H4 (cell line): Measurements from ENCODE around the gene PACS2. TPM values are rescaled to one million over a fixed set of nuclear protein-coding genes. Genes with fewer than 3 reads are reported as not detected.
"Not testable (repeated sequence)": the region's sequence is repeated elsewhere in the genome, so short reads cannot be mapped to it uniquely, and the experiment has no call there.

ENCODE experiments used
- DNase-seq: peaks from one replicate; pipeline ENCODE4 v3.0.0-alpha.2; 2015; ENCODE audit warnings: low spot score
- total RNA-seq: library from RNA; depleted of rRNA; stranded (reverse); fragments of >200 nt; shearing (Covaris generic); gene quantifications from 2 replicates; pipeline ENCODE4 v1.2.3, GENCODE V29; 2014

Gene PACS2
- total RNA-seq, 1 experiment from 2014 or later: 12.6 TPM

DNA sequence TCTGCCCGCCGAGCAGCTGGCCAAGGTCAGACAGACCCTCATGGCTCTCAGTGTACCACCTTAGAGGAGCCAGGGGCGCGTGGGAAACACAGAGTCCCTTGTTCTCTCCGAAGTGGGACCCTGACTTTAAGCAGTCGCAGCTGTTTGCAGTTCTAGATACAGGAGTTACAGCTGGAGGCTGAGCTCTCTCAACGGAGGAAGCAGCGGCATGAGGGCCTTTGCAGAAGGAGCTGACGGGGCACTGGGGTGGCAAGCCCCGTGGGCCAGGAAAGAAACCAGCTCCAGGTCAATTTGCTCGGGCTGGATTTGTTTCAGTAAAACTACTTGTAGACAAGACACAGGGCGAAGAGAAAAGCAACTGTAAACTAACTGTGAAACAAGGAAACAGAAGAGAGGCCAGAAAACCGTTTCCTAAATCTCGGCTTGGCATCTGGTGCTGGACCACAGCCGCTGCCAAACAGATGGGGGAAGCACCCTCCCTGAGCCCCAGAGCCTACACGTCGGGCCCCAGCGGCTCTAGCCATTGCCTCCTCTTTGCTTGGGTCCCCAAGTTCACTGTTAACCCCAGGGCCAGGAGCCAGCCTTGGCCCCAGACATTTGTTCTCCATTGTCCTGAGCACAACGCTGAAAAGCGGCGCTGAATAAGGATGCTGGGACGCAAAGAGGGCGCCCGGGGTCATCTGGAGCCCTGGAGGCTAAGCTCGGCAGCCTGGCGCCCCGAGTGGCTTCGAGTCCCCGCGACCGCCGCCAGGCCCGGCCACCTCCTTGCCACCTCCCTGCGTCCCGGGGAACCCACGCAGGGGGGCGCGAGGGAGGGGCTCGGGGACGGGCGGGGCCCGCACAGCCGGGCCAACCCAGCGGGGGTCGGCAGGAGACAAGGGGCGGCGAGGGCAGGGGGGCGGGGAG is 914 bp upstream of the PACS2 start:
- DNase-seq: no peak

DNA sequence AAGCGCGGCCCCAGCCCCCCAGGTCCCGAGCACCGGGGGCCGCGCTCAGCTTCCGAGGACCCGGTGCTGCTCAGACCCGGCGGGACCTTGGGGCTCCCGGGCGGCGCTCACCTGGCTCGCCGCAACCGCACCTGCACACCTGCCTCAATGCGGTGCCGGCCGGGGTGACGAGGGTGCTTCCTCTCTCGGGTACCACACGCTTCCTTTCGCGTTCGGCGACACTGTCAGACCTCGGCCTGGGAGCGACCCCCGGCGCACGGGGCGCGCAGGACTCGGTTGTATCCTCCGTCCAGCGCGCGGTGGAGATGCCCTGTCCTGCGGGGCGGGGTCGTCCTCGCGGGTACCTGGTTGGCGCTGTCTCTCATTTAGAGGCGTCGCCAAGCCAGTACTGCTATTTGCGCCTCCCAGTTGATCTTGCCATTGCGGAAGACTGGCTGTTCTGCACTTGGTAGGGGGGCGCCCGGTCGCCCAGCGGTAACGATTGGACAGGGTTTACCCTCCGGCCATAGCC is 718 bp downstream of the PACS2 start:
- DNase-seq: no peak

DNA sequence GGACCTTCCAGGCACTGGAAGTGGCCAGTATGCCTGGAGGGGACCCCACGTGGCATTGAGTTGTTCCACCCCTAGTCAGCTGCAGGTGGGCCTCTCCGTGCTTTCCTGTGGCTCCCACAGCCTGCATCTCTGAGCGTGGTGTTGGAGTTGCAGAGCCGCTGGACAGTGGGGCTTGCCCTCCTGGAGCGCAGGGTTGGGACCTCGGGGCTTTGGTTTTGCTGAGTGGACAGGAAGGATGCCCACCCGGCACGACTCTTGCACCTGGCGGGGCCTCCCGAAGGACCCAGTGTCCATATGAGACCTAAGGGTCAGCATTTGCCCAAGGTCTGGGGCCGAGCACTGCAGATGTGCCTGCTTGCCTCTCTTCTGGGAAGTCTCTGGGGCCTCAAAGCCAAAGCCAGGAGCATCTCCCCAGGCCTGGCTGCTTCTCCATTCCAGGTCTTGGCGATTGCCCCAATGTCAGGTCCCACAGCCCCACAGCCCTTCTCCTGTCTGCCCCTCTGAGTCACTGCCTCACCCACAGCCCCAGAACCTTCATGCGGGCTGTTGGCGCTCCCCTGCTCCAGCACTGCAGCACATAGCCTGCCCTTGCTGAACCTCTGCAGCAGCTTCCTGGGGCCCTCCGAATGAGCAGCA is 1.5 kb downstream of the PACS2 start:
- DNase-seq: no peak

DNA sequence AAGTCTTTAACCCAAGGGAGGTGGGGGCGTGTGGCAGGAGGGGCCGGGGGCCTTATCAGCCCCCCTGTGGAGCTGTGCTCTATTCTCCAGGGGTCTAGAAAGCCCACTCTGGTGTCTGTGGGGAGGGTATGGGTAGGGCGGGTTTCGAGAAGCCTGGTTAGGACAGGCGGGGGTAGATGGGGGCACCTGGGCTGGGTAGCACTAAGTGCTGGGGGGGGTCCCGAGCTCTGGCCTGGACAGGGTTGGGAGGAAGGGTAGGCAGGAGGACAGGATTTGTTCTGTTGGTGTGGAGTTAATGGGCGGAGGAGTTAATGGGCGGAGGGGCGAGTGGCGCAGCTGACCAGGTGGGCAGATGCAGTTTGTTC is 2.0 kb downstream of the PACS2 start:
- DNase-seq: no peak

DNA sequence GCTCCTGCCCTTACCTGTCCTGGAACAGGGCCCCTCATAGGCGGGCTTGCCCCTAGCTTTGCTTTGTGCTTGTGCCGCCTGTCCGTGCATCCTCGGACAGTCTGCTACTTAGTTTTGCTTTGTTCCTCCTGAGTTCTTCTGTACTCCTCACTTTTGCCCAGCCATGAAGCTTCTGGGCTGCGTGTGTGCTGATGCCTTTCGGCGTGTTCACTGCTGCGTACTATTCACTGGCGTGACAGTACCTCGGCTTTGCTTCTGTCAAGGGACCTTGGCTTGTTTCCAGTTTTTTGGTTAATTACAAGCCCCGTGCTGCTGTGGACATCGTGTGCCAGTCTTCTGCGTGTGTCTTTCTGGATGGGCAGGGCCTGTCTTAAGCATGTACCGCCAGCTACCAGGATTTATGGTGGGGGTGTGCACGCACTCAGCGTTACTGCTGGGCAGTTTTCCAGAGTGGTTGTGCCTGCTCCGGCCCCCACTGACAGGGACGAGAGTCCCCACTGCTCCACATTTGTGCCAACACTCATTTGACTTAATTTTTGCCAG is 2.5 kb downstream of the PACS2 start:
- no peak for DNase-seq

DNA sequence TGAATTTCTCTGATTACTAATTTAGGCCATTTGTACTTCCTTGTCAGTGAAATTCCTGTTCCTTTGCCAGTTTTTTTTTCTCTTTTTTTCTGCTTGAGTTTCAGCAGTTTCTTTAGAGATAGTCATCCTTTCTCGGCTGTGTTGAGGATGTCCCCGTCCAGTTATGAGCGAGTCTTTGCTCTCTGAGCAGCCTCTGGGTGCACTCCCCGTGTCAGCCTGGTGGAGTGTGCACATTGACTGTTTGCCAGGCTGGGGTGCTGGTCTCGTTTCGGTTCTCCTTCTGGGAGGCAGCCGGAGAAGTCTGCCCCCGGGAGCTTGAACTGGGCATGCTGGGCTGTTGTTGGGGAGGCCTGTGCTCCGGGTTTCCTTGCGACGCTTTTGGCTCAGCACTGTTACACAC is 3.0 kb downstream of the PACS2 start:
- DNase-seq: no peak

DNA sequence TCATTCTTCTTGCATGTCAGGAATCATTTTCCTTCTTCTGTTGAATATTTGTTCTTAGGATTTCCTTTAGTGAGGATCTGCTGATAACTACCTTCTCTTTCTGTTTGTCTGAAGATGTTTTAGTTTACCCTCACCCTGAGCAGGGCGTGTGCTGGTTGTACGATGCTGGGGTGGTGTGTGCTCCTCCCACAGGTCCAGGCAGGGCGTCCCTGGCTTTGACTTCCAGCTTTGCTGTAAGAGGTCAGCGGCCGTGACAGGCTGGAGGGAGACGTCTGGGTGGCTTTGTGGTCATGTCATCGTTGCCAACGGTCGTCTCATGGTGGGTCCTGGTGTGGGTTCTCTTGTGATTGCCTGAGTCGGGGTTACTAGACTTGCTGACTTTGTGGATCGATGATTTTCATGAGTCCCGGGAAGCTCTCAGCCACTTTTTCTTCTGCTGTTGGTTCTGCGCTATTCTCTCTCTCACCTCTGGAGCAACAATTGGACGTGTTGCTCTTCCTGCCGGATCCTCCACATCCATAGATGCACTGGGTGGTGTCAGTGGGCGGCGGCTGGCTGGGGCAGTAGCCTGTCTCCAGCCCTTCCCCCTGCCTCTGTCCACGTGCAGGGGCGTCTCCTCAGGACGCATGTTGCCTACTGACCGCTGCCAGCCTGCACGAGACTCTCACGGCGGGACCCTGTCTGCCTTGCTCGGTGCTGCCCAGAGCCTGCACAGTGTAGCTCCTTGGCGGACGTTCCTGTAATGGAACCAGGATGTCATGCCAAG is 8.4 kb downstream of the PACS2 start:
- no peak for DNase-seq

DNA sequence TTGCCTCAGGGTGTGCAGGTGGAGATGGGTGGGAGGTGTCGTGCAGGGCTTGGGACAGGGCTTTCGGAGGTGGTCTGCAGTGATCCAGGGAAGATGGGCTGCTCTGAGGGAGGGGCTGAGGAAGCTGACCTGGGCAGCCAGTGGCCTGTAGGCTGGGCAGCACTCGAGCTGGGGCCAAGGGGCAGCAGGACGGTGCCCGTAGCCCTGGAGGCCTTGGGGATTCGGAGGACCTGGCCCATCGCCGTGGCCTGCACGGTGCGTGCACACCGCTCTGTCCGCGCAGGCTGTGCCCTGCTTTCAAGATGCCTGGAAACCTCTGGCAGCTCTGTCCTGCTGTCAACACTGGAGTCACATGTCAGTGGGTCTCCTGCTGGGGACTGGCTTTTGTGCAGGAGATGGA is 9.1 kb downstream of the PACS2 start:
- DNase-seq: no peak

DNA sequence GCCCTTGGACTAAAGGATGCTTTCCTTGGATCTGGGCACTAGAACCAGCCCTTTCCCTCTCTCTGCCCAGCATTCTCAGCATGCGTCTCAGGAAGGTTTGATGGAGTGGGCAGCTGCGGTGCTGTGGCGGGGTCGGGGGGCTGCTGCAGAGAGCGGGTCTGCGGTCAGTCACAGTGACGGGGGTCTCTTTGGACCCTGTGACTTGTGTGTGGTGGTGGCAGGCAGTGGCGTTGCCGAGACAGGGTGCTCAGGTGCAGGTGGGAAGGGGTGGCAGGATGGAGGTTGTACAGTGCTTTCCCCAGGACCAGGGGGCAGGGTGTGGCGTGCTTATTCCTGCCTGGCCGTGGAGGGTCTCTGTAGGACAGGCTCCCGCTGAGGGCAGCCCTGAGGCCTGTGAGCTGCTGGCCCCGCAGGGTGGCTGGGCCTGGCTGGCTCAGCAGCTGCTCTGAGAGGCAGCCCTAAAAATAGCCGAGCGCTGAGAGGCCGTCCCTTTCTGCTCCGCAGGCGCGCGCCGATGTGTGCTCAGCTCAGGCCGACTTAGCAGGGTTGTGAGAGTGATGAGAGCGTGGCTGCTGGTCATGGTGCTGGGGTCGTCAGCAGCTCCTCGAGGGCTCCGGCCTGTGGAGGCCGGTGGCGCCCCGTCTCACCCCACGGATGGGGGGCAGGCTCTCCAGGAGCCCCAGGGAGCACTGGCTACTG is 9.7 kb downstream of the PACS2 start:
- DNase-seq: no peak

DNA sequence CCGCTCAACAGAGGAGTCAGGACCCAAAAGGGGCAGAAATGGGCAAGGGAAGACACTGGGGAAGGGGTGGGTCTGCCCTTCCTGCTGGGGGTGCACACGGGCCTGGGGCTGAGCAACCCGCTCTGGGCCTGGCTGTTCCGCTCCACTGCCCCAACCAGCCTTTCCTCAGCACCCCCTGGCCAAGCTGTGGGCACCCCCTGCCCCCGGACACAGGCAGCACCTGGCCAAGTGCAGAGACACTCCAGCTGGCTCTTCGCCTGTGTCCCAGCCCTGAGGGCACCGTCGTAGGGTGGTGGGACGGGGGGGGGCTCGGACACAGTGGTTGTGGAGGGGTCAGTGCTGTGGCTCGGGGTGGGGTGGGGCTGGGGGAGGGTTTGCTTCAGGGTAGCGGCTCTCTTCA is 10.3 kb downstream of the PACS2 start:
- no peak for DNase-seq

DNA sequence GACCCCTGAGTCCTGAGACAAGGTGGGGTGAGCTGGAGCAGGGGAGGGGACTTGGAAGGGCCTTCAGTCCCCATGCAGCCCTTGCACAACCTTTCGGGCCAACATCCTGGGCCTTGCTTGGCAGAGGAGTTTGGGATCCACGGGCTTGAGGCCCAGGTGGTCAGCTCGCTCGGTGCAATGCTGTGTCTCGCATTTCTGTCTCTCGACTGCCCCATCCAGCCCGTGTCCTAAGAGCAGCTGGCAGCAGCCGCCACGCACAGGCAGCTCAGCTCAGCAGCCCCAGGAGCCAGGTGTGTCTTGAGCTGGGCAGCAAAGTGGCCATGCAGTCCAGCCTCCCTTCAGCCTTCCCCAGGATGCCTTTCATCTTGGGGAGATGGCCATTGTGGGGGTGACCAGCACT is 10.8 kb downstream of the PACS2 start:
- DNase-seq: no peak

DNA sequence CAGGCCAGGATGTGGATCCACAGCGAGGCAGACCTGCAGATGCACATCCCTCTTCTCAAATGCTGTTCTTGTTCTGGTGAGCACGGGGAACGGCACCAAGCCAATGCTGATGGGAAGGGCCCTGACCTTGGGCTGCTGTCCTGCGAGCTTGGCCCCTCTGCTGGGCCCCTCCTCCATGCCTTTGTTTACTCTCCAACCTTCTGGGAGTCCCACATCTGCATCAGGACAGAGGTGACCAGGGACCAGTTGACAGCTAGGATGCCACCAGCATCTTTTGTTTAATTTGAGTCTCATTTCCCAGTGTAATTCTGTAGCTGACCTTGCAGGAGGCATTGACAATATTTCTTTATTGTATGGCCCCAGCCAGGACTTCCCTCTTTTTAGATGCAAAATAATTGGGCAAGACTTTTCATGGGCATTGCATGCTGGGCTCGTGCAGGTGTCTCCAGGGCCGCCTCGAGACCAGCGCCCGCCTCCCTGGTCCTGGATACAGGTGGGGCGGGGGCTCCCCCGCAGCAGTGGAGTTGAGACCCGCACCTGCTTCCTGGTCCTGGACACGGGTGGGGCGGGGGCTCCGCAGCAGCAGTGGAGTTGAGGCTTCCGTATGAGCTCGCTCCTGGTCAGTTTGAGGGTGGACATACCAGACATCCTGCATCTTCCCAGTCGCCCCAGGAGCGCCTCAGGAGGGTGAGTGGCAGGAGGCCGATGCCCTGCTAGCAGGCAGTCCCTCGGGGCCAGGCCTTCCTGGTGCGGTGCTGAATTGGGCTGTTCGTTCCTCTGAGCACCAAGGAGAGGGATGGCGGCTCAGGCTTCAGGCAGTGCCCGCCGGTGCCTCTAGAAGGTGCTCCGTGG is 11.4 kb downstream of the PACS2 start:
- DNase-seq: no peak

DNA sequence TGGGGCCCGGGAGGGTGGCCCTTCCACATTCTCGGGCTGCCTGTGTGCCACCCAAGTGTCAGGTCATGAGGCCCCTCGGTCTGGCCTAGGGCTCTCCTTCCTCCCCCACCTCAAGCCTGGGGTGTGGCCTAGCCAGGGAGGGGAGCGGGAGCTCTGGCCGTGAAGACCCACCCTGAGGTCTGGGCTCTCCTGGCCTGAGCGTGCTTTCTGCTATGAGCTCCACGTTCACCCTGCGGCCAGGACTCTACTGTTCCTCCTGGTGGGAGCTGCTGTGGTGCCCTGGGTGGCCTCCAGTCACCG is 12.0 kb downstream of the PACS2 start:
- DNase-seq: no peak

DNA sequence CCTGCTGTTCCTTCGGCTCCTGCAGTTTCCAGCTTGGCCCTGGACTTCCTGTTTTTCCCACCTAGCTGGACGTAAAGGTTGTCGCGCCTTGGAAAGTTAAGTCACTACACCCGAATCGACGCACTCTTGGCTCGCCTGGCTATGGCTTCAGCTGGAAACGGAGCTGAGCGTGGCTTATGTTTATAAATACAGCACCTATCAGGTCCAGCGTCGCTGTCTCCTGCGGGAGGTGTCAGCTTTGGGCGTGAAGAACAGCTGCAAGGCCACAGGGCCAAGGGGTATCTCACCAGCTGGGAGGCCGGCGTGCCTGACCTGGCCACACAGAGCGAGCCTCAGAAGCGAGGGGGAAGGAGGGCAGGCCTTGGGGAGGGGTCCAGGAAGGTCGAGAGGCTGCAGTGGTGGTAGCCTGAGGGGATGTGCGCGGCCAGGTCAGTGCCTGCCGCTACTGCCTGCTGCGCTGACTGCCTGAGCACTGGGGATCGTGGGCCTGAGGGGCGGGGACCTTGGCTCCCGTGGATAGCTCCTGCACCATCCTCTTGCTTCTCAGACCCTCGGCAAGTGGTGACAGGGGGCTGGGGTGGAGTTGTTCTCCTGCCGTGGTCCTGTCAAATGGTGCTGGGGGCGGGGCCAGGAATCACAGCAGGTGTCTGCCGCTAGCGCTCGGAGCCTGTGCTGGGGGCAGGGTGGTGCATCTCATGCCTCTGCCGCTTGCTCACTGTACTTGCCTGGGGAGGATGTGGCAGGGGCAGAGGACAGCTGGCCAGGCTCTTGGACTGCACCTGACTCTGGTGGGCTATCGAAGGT is 12.5 kb downstream of the PACS2 start:
- DNase-seq: no peak

DNA sequence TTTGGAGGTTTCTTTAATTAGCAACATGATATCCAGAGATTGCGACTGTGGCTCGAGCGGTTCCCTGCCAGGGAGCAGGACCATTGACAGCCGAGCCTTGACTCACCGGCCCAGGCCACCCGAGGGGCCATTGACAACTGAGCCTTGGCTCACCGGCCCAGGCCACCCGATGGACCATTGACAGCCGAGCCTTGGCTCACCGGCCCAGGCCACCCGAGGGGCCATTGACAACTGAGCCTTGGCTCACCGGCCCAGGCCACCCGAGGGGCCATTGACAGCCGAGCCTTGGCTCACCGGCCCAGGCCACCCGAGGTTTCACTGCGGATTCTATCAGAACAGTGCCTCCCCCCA is 13.1 kb downstream of the PACS2 start:
- DNase-seq: not testable (repeated sequence)

DNA sequence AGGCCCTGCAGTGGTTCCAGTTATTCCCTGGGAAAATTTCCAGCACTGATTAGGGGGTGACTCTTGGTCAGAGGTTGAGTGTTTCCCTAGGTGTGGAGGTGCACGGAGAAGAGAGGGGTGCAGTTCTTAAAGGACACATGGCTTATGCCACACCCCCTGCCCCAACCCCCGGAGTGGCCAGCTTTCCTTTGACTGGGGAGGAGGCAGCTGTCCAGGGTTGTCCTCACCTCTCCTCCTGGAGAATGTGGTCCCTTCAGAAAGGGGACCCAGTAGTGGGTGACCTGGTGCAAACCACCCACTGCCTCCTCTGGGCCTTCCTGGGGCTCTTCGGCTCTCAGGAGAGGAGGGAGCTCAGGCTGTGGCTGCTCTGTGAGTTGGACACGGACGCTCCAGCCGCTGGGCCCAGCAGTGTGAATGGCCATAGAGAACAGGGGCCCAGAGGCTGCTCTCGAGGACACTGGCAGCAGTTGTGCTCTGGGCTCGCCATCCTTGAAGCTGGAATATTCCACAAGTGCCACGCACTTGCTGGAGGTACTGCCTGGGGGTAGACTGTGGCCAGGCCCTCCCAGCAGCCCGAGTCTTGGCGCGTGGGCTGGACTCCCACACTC is 13.6 kb downstream of the PACS2 start:
- no peak for DNase-seq

DNA sequence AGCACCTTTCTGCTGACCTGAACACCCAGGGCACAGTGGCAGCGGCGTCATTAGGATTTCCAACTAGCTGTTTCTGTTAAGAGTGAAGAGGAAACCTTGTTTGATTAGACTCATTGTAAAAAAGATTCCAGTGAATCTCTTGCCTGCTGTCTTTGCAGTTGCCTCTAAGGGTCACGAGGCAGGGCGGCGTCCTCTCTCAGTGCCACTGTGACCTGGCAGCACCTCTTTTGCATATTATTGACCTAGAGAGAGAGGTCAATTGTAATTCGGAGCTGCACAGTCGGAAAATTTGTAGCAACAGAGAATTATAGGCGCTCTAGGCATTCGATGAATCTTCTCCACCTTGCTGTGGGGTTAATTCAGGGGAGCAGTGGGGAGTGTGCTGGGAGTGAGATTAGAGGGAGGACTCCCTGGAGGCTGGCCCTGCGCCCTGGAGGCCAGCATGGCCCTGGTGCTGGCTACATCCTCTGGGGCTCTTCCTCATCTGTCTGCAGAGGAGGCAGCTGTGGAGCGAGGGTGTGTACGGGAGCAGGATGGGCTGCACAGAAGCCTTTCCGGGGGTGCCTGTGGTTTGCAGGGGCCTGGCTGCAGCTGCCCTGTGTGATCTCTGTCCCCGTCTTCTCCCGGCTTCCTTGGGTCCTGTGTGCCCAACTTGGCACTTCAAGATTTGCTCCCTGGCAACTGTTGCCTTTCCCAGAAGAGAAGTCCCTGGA is 14.3 kb downstream of the PACS2 start:
- DNase-seq: no peak

DNA sequence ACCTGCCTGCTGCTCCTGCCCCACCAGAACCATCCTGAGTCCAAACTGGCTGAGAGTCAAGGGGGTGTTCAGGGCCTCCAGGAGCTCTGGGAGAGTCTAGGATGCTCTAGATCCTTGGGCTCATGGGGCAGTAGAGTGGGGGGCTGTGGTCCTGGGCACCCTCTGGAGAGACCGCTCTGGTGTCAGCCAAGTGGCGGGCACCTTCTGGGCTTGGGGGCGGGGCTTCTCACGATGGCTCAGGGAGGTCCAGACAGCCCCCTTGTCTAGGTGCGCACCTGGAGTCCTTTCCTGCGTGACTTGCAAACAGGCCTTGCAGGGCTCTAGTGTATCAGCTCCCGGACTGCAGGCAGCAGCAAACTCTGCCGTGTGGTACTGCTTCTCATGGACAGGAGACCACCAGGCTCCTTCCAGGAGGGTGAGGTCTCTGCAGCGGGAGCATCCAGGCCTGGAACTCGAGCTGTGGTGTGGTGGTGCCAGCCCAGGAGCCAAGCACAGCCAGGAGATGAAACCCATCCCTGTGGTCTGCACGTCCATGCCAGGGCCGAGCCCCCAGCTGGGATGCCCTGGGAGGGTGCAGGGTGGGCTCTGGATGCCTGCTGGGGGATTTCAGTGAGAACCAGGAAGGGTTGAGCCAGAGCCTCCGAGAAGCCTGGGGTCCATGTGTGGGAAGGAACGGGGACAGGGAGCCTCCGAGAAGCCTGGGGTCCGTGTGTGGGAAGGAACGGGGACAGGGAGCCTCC is 15.0 kb downstream of the PACS2 start:
- DNase-seq: no peak
